PC-3 (cell line): Measurements from ENCODE around the gene DROSHA. TPM values are rescaled to one million over a fixed set of nuclear protein-coding genes. Genes with fewer than 3 reads are reported as not detected.
A peak's percentile ranks its signal among the peaks of the same experiment; 100 is the strongest.
"Not testable (repeated sequence)": the region's sequence is repeated elsewhere in the genome, so short reads cannot be mapped to it uniquely, and the experiment has no call there.

ENCODE experiments used
- ATAC-seq: fragments of 200-7000 bp; cut with Tn5 transposase; 2 replicates; pipeline ENCODE4 v1.9.1; 2020; ENCODE audit warnings: mild to moderate bottlenecking, moderate library complexity
- BruUV-seq: library from RNA; stranded (reverse); fragments of 400-500 nt; replicated peaks from 2 replicates; lab custom pipeline; 2021; lab: Mats Ljungman, UMichigan
- CTCF ChIA-PET: fragments of 300-600 bp; sonication (Branson Sonifier 250); formaldehyde crosslinking; loops from one replicate; lab custom pipeline; 2022; ENCODE audit warnings: antibody characterized with exemption; lab: Charles Lee
- POLR2A ChIA-PET: fragments of 300-600 bp; sonication (Branson Sonifier 250); formaldehyde crosslinking; loops from one replicate; lab custom pipeline; 2022; ENCODE audit warnings: antibody characterized with exemption; ENCODE audit not compliant: unreplicated experiment; lab: Charles Lee
- DNase-seq: peaks from one replicate; pipeline ENCODE4 v3.0.0-alpha.2; 2015
- H2AFZ ChIP-seq: fragments of 300-600 bp; sonication (generic); 2 replicates; pipeline ENCODE4 v1.6.0; 2016; ENCODE audit warnings: antibody characterized with exemption, low read length
- H3F3A ChIP-seq: fragments of 300-600 bp; sonication (generic); one replicate; pipeline ENCODE4 v1.6.0; 2017; ENCODE audit warnings: antibody characterized with exemption, low read length, control low read depth, mild to moderate bottlenecking; ENCODE audit not compliant: unreplicated experiment
- H3K27ac ChIP-seq: fragments of 300-600 bp; sonication (generic); 2 replicates; pipeline ENCODE4 v1.5.1; 2016; ENCODE audit warnings: mild to moderate bottlenecking, low read length
- H3K27me3 ChIP-seq: fragments of 300-600 bp; sonication (generic); 2 replicates; pipeline ENCODE4 v1.6.1; 2016; ENCODE audit warnings: low read length, mixed read lengths
- H3K36me3 ChIP-seq: fragments of 300-600 bp; sonication (generic); 2 replicates; pipeline ENCODE4 v1.6.1; 2016; ENCODE audit warnings: low read depth, mixed run types, low read length, mixed read lengths
- H3K4me1 ChIP-seq: fragments of 300-600 bp; sonication (generic); 2 replicates; pipeline ENCODE4 v1.5.1; 2016; ENCODE audit warnings: low read length; ENCODE audit not compliant: insufficient read depth
- H3K4me2 ChIP-seq: fragments of 300-600 bp; sonication (generic); 2 replicates; pipeline ENCODE4 v1.6.0; 2016; ENCODE audit warnings: low read length
- H3K4me3 ChIP-seq: fragments of 300-600 bp; sonication (generic); 2 replicates; pipeline ENCODE4 v1.5.1; 2016; ENCODE audit warnings: mild to moderate bottlenecking, low read length, mixed read lengths
- H3K79me2 ChIP-seq: fragments of 300-600 bp; sonication (generic); 2 replicates; pipeline ENCODE4 v1.6.1; 2017; ENCODE audit warnings: low read length, mixed read lengths
- H3K9ac ChIP-seq: fragments of 300-600 bp; sonication (generic); 2 replicates; pipeline ENCODE4 v1.6.0; 2016; ENCODE audit warnings: mild to moderate bottlenecking, low read length
- H3K9me2 ChIP-seq: fragments of 300-600 bp; sonication (generic); replicated peaks from 2 replicates; pipeline ENCODE4 v1.6.1; 2016; ENCODE audit warnings: mixed run types, low read length, mixed read lengths
- H3K9me3 ChIP-seq: fragments of 300-600 bp; sonication (generic); 2 replicates; pipeline ENCODE4 v1.6.1; 2016; ENCODE audit warnings: low read length, mixed read lengths
- H4K20me1 ChIP-seq: fragments of 300-600 bp; sonication (generic); 2 replicates; pipeline ENCODE4 v1.6.1; 2016; ENCODE audit warnings: low read length, mixed read lengths
- CTCF ChIP-seq: fragments of 300-600 bp; sonication (generic); conservative IDR thresholded peaks from 2 replicates; pipeline ENCODE4 v1.5.1; 2017; ENCODE audit warnings: antibody characterized with exemption, low read depth, mild to moderate bottlenecking, low read length
- EZH2 ChIP-seq: fragments of 300-600 bp; sonication (generic); IDR thresholded peaks from one replicate; pipeline ENCODE4 v1.6.1; 2017; ENCODE audit warnings: antibody characterized with exemption, mild to moderate bottlenecking, low read length; ENCODE audit not compliant: unreplicated experiment
- EZH2phosphoT487 ChIP-seq: fragments of 300-600 bp; sonication (generic); IDR thresholded peaks from 2 replicates; pipeline ENCODE4 v1.6.1; 2018; ENCODE audit warnings: mild to moderate bottlenecking, antibody characterized with exemption, low read length, borderline replicate concordance
- intact Hi-C: fragments of 100-400 bp; cut with micrococcal nuclease; formaldehyde crosslinking; loops from 2 replicates; pipeline ENCODE4 v1.9.0; 2023
- total RNA-seq: library from RNA; depleted of rRNA; stranded (reverse); fragments of >200 nt; gene quantifications from 2 replicates; pipeline ENCODE4 v1.2.3, GENCODE V29; 2014

DROSHA gene
- total RNA-seq, 1 experiment from 2014 or later, result 60.7 TPM

DNA sequence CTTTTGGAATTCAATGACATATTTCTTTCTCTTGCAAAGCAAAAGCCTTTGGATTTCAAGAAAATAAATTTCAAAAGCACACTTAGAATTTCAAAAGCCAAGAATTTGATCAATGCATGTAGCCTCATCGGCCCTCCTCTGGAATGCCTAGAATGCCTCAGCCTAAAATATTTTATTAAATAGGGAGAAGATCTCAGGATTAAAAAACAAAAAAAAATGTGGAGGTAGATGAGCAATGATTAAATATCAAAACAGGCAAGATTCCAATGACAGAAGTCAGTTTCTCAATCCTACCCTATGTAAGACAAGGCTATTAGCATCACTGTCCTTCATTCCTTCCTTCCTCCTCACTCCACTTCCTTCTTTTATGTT lies 169.4 kb downstream of the DROSHA start:
- DNase-seq (no peak), ATAC-seq (no peak)
- no peaks in the 10 kb centered on the region for H3F3A ChIP-seq
- no peak overlapping the region for H3K27ac ChIP-seq
- no peak overlapping the region for H3K9ac ChIP-seq
- H3K79me2 ChIP-seq, result no peaks in the 10 kb centered on the region
- H2AFZ ChIP-seq, result no peak overlapping the region
- peaks cover 9% of the 10 kb centered on the region; the same call in 1 of the 2 replicates for H3K27me3 ChIP-seq
- no peaks in the 10 kb centered on the region for H4K20me1 ChIP-seq
- CTCF ChIA-PET, result no interaction called here
- no peaks in the 10 kb centered on the region for H3K4me1 ChIP-seq
- H3K4me2 ChIP-seq, result no peak overlapping the region
- TF ChIP-seq EZH2 (no peak), EZH2phosphoT487 (no peak), CTCF (no peak)
- intact Hi-C loops, result no loop called here
- H3K36me3 ChIP-seq, result no peaks in the 10 kb centered on the region
- H3K9me2 ChIP-seq, result no peaks in the 10 kb centered on the region
- POLR2A ChIA-PET, result no interaction called here
- H3K4me3 ChIP-seq, result no peak overlapping the region
- no TSS peak for BruUV-seq
- no peaks in the 10 kb centered on the region for H3K9me3 ChIP-seq

DNA sequence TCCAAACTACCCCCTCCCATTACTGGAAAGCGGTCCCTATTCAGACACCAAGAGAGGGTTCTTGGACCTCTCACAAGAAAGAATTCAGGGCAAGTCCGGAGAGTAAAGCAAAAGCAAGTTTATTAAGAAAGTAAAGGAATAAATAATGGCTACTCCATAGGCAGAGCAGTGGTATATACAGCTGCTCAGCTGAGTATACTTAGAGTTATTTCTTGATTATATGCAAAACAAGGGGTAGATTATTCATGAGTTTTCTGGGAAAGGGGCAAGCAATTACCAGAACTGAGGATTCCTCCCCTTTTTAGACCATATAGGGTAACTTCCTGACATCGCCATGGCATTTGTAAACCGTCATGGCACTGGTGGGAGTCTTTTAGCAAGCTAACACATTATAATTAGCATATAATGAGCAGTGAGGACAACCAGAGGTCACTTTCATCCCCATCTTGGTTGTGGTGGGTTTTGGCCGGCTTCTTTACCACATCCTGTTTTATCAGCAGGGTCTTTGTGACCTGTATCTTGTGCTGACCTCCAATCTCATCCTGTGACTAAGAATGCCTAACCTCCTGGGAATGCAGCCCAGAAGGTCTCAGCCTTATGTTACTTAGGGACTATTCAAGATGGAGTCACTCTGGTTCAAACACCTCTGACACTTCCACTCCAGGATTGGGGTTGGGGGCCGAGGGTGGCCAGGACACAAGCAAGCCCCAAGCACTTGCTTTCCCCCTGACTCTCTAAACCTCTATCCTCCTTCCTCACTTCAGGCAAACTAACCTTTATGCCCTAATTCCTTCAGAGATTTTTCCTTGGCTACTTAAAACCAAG lies 170.0 kb downstream of the DROSHA start:
- H3K4me2 ChIP-seq, DNase-seq, H3K27me3 ChIP-seq, H3K4me1 ChIP-seq, H3K36me3 ChIP-seq, ATAC-seq, BruUV-seq, POLR2A ChIA-PET, H3K9me2 ChIP-seq, intact Hi-C loops, H3F3A ChIP-seq, H3K27ac ChIP-seq, H3K9ac ChIP-seq, H4K20me1 ChIP-seq, H3K4me3 ChIP-seq, CTCF ChIA-PET, H2AFZ ChIP-seq, H3K9me3 ChIP-seq, H3K79me2 ChIP-seq: not testable (repeated sequence)

GRCh38 chr5:31361234-31361633 lies 170.7 kb downstream of the DROSHA start:
- POLR2A ChIA-PET, result no interaction called here

More at GRCh38 chr5:31361234-31361633, 170.7 kb downstream of the DROSHA start:
- no peak for TF ChIP-seq EZH2phosphoT487
- no peak for TF ChIP-seq EZH2
- TF ChIP-seq CTCF, result no peak
- H4K20me1 ChIP-seq, result no peaks in the 10 kb centered on the region
- no peak overlapping the region for H3K4me2 ChIP-seq
- H2AFZ ChIP-seq, result no peak overlapping the region
- H3K27me3 ChIP-seq, result no peaks in the 10 kb centered on the region
- H3F3A ChIP-seq, result no peaks in the 10 kb centered on the region
- ATAC-seq, result no peak; the same call in 1 of the 2 replicates
- intact Hi-C loops, result no loop called here
- no peak overlapping the region for H3K27ac ChIP-seq
- H3K4me3 ChIP-seq, result no peak overlapping the region
- H3K9me3 ChIP-seq, result no peaks in the 10 kb centered on the region
- H3K9me2 ChIP-seq, result no peaks in the 10 kb centered on the region
- no peaks in the 10 kb centered on the region for H3K36me3 ChIP-seq
- BruUV-seq, result no TSS peak
- H3K9ac ChIP-seq, result no peak overlapping the region
- no peaks in the 10 kb centered on the region for H3K79me2 ChIP-seq
- CTCF ChIA-PET, result no interaction called here
- DNase-seq, result peak; percentile 48
- no peaks in the 10 kb centered on the region for H3K4me1 ChIP-seq
